GM20000 (cell line): ENCODE results near the gene MZB1.

ENCODE experiments used
- DNase-seq: peaks from one replicate; pipeline ENCODE4 v3.0.0; 2012; ENCODE audit warnings: low spot score
- TF ChIP-seq, protein P1 (sequence below): IDR thresholded peaks from 2 replicates; pipeline ENCODE4 v1.5.1; 2012; ENCODE audit warnings: mild to moderate bottlenecking, control low read depth; ENCODE audit errors: extremely low read depth, missing control alignments

MZB1 gene

GRCh38 chr5:139383275-139383992, 6.3 kb downstream of the MZB1 start, which contains the start of gene SLC23A1:
TSS of gene SLC23A1 (minus strand) at chr5:139383297. CDS start at chr5:139383253, 44 bp downstream.
- TF ChIP-seq, protein P1, sequence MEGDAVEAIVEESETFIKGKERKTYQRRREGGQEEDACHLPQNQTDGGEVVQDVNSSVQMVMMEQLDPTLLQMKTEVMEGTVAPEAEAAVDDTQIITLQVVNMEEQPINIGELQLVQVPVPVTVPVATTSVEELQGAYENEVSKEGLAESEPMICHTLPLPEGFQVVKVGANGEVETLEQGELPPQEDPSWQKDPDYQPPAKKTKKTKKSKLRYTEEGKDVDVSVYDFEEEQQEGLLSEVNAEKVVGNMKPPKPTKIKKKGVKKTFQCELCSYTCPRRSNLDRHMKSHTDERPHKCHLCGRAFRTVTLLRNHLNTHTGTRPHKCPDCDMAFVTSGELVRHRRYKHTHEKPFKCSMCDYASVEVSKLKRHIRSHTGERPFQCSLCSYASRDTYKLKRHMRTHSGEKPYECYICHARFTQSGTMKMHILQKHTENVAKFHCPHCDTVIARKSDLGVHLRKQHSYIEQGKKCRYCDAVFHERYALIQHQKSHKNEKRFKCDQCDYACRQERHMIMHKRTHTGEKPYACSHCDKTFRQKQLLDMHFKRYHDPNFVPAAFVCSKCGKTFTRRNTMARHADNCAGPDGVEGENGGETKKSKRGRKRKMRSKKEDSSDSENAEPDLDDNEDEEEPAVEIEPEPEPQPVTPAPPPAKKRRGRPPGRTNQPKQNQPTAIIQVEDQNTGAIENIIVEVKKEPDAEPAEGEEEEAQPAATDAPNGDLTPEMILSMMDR, result no peak
- DNase-seq, result no peak

DNA sequence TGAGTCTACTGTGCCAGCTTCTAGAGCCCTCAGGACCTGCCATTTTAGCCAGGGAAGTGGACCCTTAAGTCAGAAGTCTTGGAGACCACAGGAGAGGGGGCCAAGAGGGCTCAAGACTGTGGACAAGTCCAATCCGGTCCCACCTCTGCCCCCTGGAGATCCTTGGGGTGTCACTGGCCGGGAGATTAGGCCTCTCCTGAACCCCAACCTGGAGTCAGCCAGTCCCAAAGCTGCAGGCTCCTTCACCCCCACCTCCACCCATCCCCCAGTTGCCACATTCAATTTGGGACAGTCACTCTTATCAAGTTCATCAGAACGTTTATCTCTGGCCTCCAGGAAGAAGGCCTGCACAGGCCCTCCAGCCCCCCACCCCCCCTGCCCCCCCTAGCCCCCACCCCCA, 6.9 kb downstream of the MZB1 start:
- DNase-seq, result no peak
- TF ChIP-seq, protein P1, result no peak

DNA sequence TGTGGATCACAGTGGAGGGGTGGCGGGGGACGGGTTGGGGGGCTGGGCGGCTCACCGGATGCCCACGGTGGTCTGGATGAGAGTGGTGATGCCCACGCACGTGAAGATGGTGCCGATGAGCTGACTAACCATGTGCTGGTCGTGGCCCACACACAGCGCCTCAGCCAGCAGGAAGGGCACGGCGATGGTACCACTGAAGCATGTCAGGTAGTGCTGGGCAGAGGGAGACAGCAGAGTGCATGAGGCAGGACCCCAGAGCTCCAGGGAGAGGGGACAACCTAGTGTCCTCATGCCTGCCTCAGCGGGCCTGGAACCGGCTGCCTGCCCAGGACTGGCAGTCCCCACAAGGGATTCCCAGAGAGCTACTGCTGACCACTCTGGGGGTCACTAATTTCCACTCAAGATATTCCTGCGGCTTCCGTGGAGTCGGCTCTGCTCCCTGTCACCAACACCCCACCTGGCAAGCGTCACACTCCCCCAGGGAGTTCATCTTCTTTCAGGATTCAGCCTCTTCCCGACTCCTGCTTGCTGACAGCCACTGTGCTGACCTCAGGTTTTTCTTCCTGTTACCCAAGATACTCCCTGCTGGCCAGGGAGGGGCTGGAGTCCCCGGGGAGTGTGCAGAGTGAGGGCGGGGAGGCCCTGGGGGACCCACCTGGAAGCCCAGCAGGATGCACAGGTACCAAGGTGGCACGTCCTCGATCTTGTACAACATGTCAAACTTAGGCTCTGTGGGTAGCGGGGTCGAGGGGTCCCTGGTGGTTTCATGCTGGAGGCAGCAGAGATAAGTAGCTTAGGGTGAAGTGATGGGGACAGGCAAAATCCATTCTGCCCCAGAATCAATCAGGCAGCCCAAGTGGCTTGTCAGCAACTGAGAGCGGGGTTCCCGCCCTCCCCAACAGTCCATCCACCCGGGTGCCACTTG, 7.6 kb downstream of the MZB1 start:
- peak; percentile 31 for DNase-seq
- TF ChIP-seq, protein P1, result no peak

- TF ChIP-seq, protein P1, result no peak
- peak; percentile 17 for DNase-seq
These were observed 9.9 kb downstream of the MZB1 start for GRCh38 chr5:139379626-139380449.

DNA sequence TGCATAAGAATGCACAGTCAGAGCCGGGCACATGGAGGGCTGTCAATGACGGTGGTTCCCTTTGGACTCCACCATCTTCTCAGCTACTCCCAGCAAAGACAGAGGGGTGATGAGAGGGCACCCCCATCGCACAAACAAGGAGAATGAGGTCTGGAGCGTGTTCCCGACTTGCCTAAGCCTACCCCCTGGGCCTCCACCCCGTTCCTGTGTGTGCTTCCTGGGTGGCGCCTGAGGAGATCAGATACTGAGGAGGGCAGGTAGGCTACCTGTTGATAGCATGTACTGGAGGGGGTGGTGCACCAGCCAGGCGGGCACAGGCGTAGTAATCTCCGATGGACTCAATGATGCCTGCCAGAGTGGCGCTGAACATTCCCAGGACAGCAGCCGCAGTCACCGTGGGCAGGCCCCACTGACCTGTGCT, 10.8 kb downstream of the MZB1 start:
- DNase-seq, result peak; percentile 24
- TF ChIP-seq, protein P1, result no peak

DNA sequence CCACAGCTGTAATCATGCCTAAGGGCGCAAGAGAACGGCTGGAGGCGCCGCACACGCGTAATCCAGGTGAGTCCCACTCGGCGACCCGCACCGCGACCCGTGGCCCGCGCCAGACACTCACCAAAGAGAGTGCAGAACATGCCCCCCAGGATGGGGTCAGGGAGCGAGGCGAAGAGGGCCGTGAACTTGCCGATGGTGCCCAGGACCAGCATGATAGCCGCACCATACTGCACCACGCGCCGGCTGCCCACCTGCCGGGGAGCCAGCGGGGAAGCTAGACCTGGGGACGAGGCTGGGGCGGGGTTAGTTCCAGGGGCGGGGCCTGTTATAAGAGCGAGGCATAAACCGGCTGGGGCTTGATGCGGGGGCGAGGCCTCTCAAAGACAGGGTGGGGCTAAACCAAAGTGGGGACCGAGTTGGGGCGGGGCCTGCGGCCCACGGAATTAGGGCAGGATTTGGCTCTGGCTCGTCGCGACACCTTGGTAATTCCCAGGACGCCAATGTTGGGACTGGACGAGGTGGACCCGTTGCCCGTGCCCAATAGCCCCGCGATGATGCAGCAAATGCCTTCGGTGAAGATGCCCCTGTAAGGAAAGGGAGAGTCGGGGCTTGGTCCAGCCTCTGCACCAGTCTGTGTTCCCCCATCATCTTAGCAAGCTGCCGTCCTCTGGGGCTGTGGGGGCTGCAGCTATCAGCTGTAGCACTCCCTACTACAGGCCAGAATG, 11.4 kb downstream of the MZB1 start:
- TF ChIP-seq, protein P1, result no peak
- peak; percentile 33 for DNase-seq
